22Rv1 (cell line): ENCODE data around the gene TSPAN18.

ENCODE experiments used
- CTCF ChIP-seq: fragments of 450-650 bp; IDR thresholded peaks from 2 replicates; pipeline ENCODE4 v1.5.1; 2017; ENCODE audit warnings: mild to moderate bottlenecking
- ZFX ChIP-seq: fragments of 450-650 bp; IDR thresholded peaks from 2 replicates; pipeline ENCODE4 v1.6.1; 2017; ENCODE audit warnings: antibody characterized with exemption, borderline replicate concordance

DNA sequence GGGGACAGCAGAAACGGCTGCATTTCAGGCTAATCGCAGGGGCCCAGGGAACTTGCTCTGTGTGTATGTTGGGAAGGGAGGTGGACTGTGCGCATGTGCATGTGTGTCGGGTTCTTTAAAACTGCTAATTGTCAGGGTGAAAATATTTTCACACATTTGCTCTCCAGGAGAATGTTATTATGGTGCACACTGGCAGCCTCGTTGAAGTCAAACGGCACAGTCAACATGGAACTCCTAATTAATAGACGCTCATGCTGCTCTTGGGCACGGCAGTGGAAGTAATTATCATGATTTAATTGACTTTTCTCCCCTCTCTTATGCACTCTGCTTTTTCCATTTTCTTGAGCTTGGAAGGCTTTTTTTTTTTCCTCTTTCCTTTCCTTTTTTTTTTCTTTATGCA, 92.6 kb downstream of the TSPAN18 start:
- TF ChIP-seq CTCF, result no peak
- TF ChIP-seq ZFX, result no peak
